LNCAP (cell line): ENCODE results near the gene WNT5A.

Experiments used
- TF ChIP-seq, protein P1 (sequence below): fragments of 450-650 bp; IDR thresholded peaks from 2 replicates; pipeline ENCODE4 v1.5.1; 2017; ENCODE audit warnings: mild to moderate bottlenecking

Gene WNT5A

DNA sequence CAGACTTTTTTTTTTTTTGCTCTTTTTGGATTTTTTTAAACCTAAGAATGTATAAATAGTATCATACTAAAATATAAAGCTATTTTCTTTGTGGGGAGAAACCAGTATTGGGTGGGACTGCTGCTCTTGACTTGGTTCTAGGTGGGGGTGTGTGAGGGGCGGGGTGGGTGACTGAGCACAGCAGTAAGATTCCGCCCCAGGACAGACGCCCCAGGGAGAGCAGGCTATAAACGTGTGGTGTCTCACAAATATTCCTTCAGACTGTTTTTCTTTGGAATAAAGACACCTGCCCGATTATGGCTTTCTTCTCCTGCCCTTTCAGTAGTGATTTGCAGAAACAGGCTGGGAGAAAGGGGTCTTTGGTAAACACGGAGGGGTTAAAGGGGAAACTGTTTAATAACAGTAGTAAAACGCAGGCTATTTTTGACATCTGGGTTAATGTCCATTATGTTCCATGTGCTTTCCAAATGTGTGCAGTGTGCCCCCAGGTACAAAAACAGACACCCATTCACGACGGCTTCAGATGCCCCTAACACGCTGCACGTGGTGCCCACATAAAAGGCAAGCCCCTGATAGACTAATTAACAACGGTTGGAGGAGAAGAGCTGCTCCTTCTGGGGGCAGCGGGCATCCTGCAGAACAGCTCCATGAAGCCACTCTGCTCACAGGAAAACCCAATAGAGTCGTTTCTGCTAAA is 28.6 kb upstream of the WNT5A start:
- TF ChIP-seq, protein P1, sequence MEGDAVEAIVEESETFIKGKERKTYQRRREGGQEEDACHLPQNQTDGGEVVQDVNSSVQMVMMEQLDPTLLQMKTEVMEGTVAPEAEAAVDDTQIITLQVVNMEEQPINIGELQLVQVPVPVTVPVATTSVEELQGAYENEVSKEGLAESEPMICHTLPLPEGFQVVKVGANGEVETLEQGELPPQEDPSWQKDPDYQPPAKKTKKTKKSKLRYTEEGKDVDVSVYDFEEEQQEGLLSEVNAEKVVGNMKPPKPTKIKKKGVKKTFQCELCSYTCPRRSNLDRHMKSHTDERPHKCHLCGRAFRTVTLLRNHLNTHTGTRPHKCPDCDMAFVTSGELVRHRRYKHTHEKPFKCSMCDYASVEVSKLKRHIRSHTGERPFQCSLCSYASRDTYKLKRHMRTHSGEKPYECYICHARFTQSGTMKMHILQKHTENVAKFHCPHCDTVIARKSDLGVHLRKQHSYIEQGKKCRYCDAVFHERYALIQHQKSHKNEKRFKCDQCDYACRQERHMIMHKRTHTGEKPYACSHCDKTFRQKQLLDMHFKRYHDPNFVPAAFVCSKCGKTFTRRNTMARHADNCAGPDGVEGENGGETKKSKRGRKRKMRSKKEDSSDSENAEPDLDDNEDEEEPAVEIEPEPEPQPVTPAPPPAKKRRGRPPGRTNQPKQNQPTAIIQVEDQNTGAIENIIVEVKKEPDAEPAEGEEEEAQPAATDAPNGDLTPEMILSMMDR: no peak

DNA sequence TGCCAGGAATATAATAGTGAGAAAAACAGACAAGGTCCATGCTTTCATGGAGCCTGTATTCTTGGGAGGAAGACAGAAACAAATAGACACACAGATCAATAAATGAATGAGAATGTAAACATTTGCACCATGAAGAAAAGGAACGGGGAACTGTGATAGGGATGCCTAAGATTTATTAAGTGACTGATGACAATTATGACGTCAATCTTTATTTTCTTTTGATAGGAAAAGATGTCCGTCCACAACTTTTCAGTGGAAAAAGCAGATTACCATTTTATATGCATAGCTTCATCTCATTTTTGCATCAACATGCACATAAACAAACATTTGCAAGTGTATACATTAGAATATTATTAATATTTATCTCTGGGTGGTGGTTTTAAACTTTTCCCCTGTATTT is 27.9 kb upstream of the WNT5A start:
- TF ChIP-seq, protein P1: no peak

DNA sequence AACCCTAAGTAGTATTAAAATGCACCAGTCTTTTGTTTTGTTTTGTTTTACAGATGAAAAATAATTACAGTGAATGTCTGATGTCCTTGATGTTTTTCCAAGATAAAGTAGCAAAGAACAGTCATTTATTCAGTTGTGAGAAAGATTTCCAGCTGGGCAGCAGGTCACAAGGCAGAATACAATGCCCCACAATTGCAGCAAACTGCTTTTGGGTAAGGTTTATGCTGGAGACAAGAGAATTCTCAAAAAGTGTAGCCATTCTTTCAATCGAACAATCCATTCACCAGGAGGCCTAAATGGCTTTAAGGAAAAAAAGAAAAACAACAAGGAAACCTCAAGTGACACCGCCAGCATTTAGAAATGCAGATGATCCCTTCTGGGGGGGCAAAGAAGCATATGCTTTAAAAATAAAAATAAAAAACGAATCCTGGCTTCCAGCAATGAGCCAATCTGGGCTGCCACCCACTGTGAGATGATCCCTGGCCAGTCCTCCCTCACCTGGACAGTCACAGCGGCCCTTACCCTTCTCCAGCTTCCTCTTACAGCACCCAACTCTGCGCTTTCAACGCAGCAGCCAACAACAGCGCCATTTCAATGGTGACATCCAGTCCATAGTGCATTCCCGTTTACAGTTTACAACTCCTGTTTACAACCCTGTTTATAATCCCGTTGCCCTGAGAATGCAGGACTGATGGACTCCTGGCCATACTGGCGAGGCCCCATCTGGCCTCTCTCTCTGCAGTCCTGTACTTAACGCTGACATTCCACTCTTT is 25.7 kb upstream of the WNT5A start:
- TF ChIP-seq, protein P1: no peak

DNA sequence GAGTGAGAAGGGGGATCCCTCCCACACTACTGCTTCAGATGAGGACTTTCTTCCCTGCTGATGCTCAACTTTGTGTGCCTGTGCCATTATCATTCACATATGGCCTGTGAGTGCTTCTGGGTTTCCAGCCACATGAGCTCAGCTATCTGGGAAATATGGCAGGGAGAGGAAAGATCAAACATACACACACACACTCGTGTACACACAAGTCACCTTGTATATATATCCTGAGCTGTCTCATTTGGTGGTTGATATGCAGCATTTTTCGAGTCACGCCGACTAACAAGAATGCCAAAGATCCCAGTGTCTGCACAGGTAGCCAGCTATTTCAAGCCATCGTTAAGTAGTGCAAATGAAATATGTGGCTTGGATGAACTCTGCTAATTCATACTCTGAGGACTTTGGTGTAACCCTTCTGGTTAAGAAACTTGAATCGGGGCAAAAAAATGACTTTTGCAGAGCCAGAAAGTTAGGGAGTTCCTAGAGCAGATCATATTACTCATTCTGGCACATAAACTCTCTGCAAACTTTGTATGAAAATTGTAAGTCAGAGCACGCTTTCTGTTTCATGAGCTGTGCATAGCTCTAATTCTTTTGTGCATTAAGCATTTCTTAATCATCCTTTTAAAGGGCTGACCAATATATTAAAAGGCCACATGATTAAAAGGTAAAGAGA is 24.9 kb upstream of the WNT5A start:
- TF ChIP-seq, protein P1: no peak

DNA sequence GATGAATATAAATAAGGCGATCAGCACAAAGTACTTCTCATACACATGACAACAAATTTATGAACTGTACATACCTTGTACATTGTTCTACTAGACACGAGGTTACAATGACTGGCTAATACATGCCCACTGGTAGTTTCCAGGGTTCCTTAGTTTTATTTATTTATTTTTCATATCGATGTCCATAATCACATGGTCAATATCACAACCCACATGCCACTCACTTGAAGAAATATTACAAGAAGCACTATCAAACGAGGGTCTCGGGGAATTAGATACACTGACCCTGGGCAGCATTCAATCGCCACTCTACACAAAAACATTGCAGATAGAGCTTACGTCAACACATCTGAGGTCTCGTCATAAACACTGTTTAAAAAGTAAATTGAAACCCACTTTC is 21.2 kb upstream of the WNT5A start:
- TF ChIP-seq, protein P1: no peak

DNA sequence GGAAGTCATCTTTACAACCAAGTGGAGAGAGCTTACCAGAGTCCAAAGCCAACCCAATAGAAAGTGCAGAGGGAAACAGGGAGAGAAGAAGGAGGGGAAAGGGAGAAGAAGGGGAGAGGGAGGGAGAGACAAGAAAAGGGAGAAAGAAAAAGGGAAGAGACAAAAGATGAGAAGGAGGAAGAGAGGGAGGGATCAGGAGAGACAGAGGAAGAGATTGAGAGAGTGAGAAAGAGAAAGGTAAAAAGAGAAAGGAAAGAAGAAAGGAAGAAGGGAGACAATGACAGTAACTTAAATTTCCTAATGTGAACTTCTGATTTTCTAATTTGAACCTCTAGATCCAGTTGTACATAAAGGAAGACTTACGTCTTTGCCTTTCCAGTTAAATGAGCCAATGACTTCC is 20.7 kb upstream of the WNT5A start:
- TF ChIP-seq, protein P1: no peak

DNA sequence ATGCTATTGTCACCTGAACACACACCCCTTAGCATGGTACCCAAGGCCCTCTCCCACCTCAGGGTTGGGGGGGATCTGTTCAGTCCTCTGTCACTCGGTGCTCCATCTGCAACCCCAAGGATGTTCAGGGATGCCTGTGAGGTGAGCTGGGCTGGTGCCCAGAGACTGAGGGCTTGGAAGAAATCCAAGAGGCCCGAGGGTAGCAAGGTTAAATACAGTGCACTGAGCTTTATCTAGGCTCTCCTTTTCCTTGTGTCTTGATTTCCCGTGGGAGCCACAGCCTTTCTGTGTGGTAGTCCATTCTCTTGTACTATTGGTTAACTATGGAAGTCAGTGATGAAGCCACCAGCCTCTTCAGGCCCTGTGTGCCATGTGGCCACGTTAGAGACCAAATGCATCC is 18.7 kb upstream of the WNT5A start:
- TF ChIP-seq, protein P1: no peak
